ENCODE results near the gene PLB1.

DNA sequence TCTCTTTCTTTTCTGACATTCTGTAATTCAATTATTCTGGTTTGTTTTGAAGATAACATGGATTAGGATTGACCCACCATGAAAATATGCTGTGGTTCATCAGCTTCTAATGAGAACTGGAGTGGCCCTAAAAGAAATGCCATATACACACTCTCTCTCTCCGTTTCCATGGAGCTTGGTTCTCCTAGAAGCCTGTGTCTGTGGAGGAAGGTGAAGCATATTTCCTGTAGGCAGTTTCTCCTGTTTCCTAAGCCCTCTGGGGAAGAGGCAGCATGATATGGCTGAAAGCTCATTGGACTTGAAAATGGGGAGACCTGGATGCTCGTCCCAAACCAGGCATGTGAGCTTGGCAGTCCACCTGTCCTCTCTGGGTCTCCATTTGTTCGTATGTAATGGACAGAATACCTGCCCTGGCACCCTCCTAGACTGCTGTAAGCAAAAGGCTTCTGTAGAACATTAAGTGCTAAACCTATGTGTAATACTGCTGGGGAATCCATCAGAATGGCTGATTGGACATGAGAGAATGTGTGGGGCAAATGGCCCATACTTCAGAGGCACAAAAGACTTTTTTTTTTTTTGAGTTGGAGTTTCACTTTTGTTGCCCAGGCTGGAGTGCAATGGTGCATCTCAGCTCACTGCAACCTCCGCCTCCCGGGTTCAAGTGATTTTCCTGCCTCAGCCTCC, 180.4 kb downstream of the PLB1 start:
- TF ChIP-seq TFCP2L1 (CRISPR knock-in tag; IDR thresholded peaks at IDR 0.05) (no peak), POLR2A (IDR thresholded peaks at IDR 0.05; ENCODE audit: low read length) (no peak), RAD21 (conservative IDR thresholded peaks at IDR 0.05 in 1 of 2, IDR thresholded peaks at IDR 0.05 in 1 of 2) (no peak), EHMT2 (IDR thresholded peaks at IDR 0.05; ENCODE audit: low read depth) (no peak), RNF2 (IDR thresholded peaks at IDR 0.05; ENCODE audit: borderline replicate concordance, low read depth) (no peak), GATA3 (IDR thresholded peaks at IDR 0.05; ENCODE audit: borderline replicate concordance) (no peak), HOXB5 (CRISPR knock-in tag; IDR thresholded peaks at IDR 0.05) (no peak), BHLHE40 (IDR thresholded peaks at IDR 0.05; ENCODE audit: low read depth, low read length) (no peak)
- TF ChIP-seq, protein P1, sequence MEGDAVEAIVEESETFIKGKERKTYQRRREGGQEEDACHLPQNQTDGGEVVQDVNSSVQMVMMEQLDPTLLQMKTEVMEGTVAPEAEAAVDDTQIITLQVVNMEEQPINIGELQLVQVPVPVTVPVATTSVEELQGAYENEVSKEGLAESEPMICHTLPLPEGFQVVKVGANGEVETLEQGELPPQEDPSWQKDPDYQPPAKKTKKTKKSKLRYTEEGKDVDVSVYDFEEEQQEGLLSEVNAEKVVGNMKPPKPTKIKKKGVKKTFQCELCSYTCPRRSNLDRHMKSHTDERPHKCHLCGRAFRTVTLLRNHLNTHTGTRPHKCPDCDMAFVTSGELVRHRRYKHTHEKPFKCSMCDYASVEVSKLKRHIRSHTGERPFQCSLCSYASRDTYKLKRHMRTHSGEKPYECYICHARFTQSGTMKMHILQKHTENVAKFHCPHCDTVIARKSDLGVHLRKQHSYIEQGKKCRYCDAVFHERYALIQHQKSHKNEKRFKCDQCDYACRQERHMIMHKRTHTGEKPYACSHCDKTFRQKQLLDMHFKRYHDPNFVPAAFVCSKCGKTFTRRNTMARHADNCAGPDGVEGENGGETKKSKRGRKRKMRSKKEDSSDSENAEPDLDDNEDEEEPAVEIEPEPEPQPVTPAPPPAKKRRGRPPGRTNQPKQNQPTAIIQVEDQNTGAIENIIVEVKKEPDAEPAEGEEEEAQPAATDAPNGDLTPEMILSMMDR (IDR thresholded peaks at IDR 0.05), result no peak
- TF ChIP-seq, protein P2, sequence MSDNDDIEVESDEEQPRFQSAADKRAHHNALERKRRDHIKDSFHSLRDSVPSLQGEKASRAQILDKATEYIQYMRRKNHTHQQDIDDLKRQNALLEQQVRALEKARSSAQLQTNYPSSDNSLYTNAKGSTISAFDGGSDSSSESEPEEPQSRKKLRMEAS (IDR thresholded peaks at IDR 0.05), result no peak
- TF ChIP-seq, protein P3, sequence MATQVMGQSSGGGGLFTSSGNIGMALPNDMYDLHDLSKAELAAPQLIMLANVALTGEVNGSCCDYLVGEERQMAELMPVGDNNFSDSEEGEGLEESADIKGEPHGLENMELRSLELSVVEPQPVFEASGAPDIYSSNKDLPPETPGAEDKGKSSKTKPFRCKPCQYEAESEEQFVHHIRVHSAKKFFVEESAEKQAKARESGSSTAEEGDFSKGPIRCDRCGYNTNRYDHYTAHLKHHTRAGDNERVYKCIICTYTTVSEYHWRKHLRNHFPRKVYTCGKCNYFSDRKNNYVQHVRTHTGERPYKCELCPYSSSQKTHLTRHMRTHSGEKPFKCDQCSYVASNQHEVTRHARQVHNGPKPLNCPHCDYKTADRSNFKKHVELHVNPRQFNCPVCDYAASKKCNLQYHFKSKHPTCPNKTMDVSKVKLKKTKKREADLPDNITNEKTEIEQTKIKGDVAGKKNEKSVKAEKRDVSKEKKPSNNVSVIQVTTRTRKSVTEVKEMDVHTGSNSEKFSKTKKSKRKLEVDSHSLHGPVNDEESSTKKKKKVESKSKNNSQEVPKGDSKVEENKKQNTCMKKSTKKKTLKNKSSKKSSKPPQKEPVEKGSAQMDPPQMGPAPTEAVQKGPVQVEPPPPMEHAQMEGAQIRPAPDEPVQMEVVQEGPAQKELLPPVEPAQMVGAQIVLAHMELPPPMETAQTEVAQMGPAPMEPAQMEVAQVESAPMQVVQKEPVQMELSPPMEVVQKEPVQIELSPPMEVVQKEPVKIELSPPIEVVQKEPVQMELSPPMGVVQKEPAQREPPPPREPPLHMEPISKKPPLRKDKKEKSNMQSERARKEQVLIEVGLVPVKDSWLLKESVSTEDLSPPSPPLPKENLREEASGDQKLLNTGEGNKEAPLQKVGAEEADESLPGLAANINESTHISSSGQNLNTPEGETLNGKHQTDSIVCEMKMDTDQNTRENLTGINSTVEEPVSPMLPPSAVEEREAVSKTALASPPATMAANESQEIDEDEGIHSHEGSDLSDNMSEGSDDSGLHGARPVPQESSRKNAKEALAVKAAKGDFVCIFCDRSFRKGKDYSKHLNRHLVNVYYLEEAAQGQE (IDR thresholded peaks at IDR 0.05), result no peak

Measured in A549 (cell line).